ENCODE data around the gene ZNF385B.
"Not testable (repeated sequence)": the region's sequence is repeated elsewhere in the genome, so short reads cannot be mapped to it uniquely, and the experiment has no call there.

Gene ZNF385B

DNA sequence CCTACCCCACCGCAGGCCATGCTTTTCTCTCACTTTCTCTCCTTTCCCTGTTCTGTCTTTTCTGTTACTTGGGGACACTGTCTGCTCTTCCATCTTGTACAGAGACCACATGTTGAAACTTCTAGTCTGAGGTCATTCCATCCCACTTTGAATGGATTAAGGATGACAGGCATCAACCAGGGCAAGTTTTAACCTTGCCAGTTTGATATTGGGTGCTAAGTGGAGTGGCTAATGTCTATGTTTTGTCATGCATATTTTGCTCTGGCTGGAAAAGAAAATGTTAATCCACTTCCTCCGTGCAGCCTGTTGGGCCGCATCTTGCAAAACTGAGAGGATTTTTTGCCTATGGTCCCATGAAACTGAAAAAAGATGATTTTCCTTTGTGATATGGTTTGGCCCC lies 391.3 kb downstream of the ZNF385B start:
- Histone ChIP-seq H2AK5ac (ENCODE audit: low read length) (no peak overlapping the region), H3K27ac (ENCODE audit: low read depth, low read length) (no peak overlapping the region), H3K4ac (ENCODE audit: low read depth, low read length) (no peak overlapping the region), H3K4me3 (ENCODE audit: low read length) (no peak overlapping the region), H2BK15ac (replicated peaks; ENCODE audit: low read depth) (no peak overlapping the region), H3K4me2 (ENCODE audit: low read length) (no peak overlapping the region), H3K79me2 (ENCODE audit: control insufficient read depth, insufficient read depth, low read length) (no peaks in the 10 kb centered on the region), H4K8ac (ENCODE audit: low read depth, low read length) (no peak overlapping the region), H4K5ac (ENCODE audit: low read length) (no peak overlapping the region), H2BK5ac (ENCODE audit: low read length) (no peak overlapping the region), H3K23ac (ENCODE audit: low read length) (no peak overlapping the region), H3K27me3 (ENCODE audit: insufficient read depth, low read length, poor library complexity) (no peaks in the 10 kb centered on the region), H3K9ac (ENCODE audit: low read length) (no peak overlapping the region), H3K18ac (ENCODE audit: low read length) (no peak overlapping the region), H2BK120ac (ENCODE audit: low read depth, low read length) (no peak overlapping the region), H3K56ac (ENCODE audit: low read length) (no peak overlapping the region), H3K4me1 (ENCODE audit: control insufficient read depth, low read depth, low read length) (peaks cover 2% of the 10 kb centered on the region), H3K79me1 (ENCODE audit: low read length) (no peaks in the 10 kb centered on the region), H3K36me3 (ENCODE audit: control insufficient read depth, insufficient read depth, low read length) (no peaks in the 10 kb centered on the region)
- WGBS (ENCODE audit: extremely low coverage, insufficient coverage, low lambda C conversion rate) = no CpG with 5 or more reads among the region's 3 CpGs
- peak; percentile 20 for DNase-seq

DNA sequence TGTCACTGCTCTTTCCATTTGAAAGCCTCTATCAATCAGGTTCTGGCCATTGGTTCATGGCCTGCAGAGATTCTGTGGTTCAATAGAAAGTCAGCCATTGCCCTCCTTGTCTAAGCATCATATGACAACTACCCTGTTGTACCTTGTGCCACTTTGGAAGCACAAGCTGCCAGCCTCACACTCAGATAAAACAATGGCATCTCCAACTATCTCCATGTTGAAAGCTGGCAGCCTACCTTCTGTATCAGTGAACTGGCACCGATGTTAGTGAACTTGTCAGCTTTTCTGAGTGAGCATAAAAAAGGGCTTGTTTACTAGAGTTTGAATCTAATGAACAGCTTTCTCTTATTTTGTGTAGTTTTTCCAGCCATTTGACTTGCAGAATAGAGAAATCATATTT lies 393.5 kb downstream of the ZNF385B start:
- no peaks in the 10 kb centered on the region for H3K79me2 ChIP-seq (ENCODE audit: control insufficient read depth, insufficient read depth, low read length)
- peaks cover 2% of the 10 kb centered on the region for H3K4me1 ChIP-seq (ENCODE audit: control insufficient read depth, low read depth, low read length)
- H3K4ac ChIP-seq (ENCODE audit: low read depth, low read length) = no peak overlapping the region
- H3K79me1 ChIP-seq (ENCODE audit: low read length) = no peaks in the 10 kb centered on the region
- no peak overlapping the region for H3K27ac ChIP-seq (ENCODE audit: low read depth, low read length)
- H3K4me2 ChIP-seq (ENCODE audit: low read length) = no peak overlapping the region
- H2BK5ac ChIP-seq (ENCODE audit: low read length) = no peak overlapping the region
- H3K36me3 ChIP-seq (ENCODE audit: control insufficient read depth, insufficient read depth, low read length) = no peaks in the 10 kb centered on the region
- H3K23ac ChIP-seq (ENCODE audit: low read length) = no peak overlapping the region
- no CpG with 5 or more reads among the region's 1 CpG for WGBS (ENCODE audit: extremely low coverage, insufficient coverage, low lambda C conversion rate)
- H4K5ac ChIP-seq (ENCODE audit: low read length) = no peak overlapping the region
- no peak overlapping the region for H3K56ac ChIP-seq (ENCODE audit: low read length)
- H2BK15ac ChIP-seq (replicated peaks; ENCODE audit: low read depth) = no peak overlapping the region
- no peak overlapping the region for H2BK120ac ChIP-seq (ENCODE audit: low read depth, low read length)
- no peak overlapping the region for H4K8ac ChIP-seq (ENCODE audit: low read depth, low read length)
- no peaks in the 10 kb centered on the region for H3K27me3 ChIP-seq (ENCODE audit: insufficient read depth, low read length, poor library complexity)
- no peak overlapping the region for H3K9ac ChIP-seq (ENCODE audit: low read length)
- H3K18ac ChIP-seq (ENCODE audit: low read length) = no peak overlapping the region
- H2AK5ac ChIP-seq (ENCODE audit: low read length) = no peak overlapping the region
- no peak overlapping the region for H3K4me3 ChIP-seq (ENCODE audit: low read length)
- no peak for DNase-seq

DNA sequence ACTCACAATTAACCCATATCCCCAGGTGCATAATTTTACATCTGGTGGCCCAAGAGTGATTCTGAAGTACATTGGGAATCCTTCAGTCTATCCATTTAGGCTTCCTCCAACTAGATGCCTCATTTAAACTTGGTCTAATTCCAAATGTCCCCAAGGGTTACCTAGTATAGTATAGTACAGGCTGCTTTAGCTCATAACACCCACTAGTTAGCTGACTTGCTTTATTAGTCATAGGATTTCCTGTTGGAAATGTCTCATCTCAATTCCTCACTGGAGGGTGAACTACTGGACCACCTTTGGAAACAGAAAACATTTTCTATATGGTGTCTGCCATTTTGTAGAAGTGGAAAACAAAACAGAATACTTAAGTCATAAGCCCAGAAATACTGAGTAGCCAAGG lies 394.3 kb downstream of the ZNF385B start:
- H3K23ac ChIP-seq (ENCODE audit: low read length) = no peak overlapping the region
- H3K9ac ChIP-seq (ENCODE audit: low read length) = no peak overlapping the region
- H3K27me3 ChIP-seq (ENCODE audit: insufficient read depth, low read length, poor library complexity) = no peaks in the 10 kb centered on the region
- H3K27ac ChIP-seq (ENCODE audit: low read depth, low read length) = no peak overlapping the region
- peaks cover 2% of the 10 kb centered on the region for H3K4me1 ChIP-seq (ENCODE audit: control insufficient read depth, low read depth, low read length)
- no peaks in the 10 kb centered on the region for H3K79me2 ChIP-seq (ENCODE audit: control insufficient read depth, insufficient read depth, low read length)
- H3K79me1 ChIP-seq (ENCODE audit: low read length) = no peaks in the 10 kb centered on the region
- H2BK5ac ChIP-seq (ENCODE audit: low read length) = no peak overlapping the region
- H2BK15ac ChIP-seq (replicated peaks; ENCODE audit: low read depth) = no peak overlapping the region
- no peaks in the 10 kb centered on the region for H3K36me3 ChIP-seq (ENCODE audit: control insufficient read depth, insufficient read depth, low read length)
- no peak overlapping the region for H2AK5ac ChIP-seq (ENCODE audit: low read length)
- H3K56ac ChIP-seq (ENCODE audit: low read length) = no peak overlapping the region
- DNase-seq = no peak
- H3K18ac ChIP-seq (ENCODE audit: low read length) = no peak overlapping the region
- no peak overlapping the region for H3K4me3 ChIP-seq (ENCODE audit: low read length)
- no peak overlapping the region for H3K4me2 ChIP-seq (ENCODE audit: low read length)
- H2BK120ac ChIP-seq (ENCODE audit: low read depth, low read length) = no peak overlapping the region
- no peak overlapping the region for H4K5ac ChIP-seq (ENCODE audit: low read length)
- H3K4ac ChIP-seq (ENCODE audit: low read depth, low read length) = no peak overlapping the region
- no peak overlapping the region for H4K8ac ChIP-seq (ENCODE audit: low read depth, low read length)

DNA sequence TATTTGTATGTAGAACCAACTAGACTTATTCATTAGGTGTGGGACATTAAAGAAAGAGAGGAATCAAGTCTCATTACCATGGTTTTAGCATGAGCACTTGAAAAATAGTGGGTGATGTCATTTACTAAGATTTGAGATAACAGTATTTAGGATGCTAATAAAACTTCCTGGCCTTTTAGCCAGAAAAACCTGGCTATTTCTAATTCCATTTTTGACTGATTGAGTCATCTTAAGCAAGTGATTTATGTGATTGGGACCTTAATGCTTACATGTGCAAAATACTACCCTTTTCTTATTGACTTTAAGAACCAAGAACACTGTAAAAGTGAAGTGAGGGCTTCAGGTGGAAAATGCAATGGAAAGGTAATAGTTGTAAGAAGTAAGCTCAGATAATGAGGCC lies 400.0 kb downstream of the ZNF385B start:
- Histone ChIP-seq H3K4me2 (ENCODE audit: low read length) (no peak overlapping the region), H3K79me1 (ENCODE audit: low read length) (no peaks in the 10 kb centered on the region), H2BK120ac (ENCODE audit: low read depth, low read length) (no peak overlapping the region), H2BK5ac (ENCODE audit: low read length) (no peak overlapping the region), H3K27me3 (ENCODE audit: insufficient read depth, low read length, poor library complexity) (no peaks in the 10 kb centered on the region), H3K4me3 (ENCODE audit: low read length) (no peak overlapping the region), H3K79me2 (ENCODE audit: control insufficient read depth, insufficient read depth, low read length) (no peaks in the 10 kb centered on the region), H3K23ac (ENCODE audit: low read length) (no peak overlapping the region), H3K56ac (ENCODE audit: low read length) (no peak overlapping the region), H4K8ac (ENCODE audit: low read depth, low read length) (no peak overlapping the region), H4K5ac (ENCODE audit: low read length) (no peak overlapping the region), H3K9ac (ENCODE audit: low read length) (no peak overlapping the region), H3K27ac (ENCODE audit: low read depth, low read length) (no peak overlapping the region), H2AK5ac (ENCODE audit: low read length) (no peak overlapping the region), H2BK15ac (replicated peaks; ENCODE audit: low read depth) (no peak overlapping the region), H3K4ac (ENCODE audit: low read depth, low read length) (no peak overlapping the region), H3K18ac (ENCODE audit: low read length) (no peak overlapping the region), H3K4me1 (ENCODE audit: control insufficient read depth, low read depth, low read length) (no peaks in the 10 kb centered on the region), H3K36me3 (ENCODE audit: control insufficient read depth, insufficient read depth, low read length) (no peaks in the 10 kb centered on the region)
- no peak for DNase-seq

DNA sequence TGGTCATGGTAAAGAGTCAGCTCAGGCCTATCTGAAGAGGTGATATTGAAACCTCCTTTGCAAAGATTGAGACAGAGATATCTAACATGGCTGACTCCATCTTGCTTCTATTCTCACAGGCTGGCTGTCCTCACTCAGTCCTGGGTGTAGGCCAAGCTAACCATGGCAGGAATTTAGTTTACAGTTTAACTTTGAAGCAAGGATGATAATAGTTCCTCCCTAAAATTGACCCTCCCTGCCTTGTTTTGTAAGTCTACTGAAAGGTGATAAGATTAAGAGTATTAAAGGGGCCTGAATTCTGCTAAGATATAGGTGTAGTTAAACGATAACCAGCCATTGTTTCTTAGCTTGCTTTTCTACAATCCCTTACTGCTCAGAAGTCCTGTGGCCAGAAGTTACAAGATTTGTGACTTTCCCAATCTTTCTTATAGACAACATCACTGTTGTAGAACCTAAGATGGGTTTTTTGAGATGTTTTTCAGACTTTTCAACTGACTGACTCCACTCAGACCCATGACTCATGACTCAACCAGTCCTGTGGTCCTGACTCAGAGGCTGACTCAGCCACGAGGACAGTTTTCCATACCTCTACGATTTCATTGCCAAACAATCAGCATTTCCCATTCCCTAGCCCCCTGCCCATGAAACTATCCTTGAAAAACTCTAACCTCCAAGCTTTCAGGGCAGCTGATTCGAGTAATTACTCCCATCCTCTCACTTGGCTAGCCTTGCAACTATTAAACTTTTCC lies 401.1 kb downstream of the ZNF385B start:
- Histone ChIP-seq H2AK5ac (ENCODE audit: low read length) (no peak overlapping the region), H3K9ac (ENCODE audit: low read length) (no peak overlapping the region), H3K23ac (ENCODE audit: low read length) (no peak overlapping the region), H3K79me2 (ENCODE audit: control insufficient read depth, insufficient read depth, low read length) (no peaks in the 10 kb centered on the region), H2BK5ac (ENCODE audit: low read length) (no peak overlapping the region), H3K79me1 (ENCODE audit: low read length) (no peaks in the 10 kb centered on the region), H2BK15ac (replicated peaks; ENCODE audit: low read depth) (no peak overlapping the region), H3K4me2 (ENCODE audit: low read length) (no peak overlapping the region), H3K36me3 (ENCODE audit: control insufficient read depth, insufficient read depth, low read length) (no peaks in the 10 kb centered on the region), H3K27me3 (ENCODE audit: insufficient read depth, low read length, poor library complexity) (no peaks in the 10 kb centered on the region), H3K56ac (ENCODE audit: low read length) (no peak overlapping the region), H4K8ac (ENCODE audit: low read depth, low read length) (no peak overlapping the region), H3K4me3 (ENCODE audit: low read length) (no peak overlapping the region), H3K27ac (ENCODE audit: low read depth, low read length) (peak overlapping the region; percentile 20), H2BK120ac (ENCODE audit: low read depth, low read length) (no peak overlapping the region), H3K18ac (ENCODE audit: low read length) (no peak overlapping the region), H4K5ac (ENCODE audit: low read length) (no peak overlapping the region), H3K4me1 (ENCODE audit: control insufficient read depth, low read depth, low read length) (no peaks in the 10 kb centered on the region), H3K4ac (ENCODE audit: low read depth, low read length) (no peak overlapping the region)
- WGBS (ENCODE audit: extremely low coverage, insufficient coverage, low lambda C conversion rate) = no CpG with 5 or more reads among the region's 4 CpGs
- DNase-seq = peak; percentile 50

DNA sequence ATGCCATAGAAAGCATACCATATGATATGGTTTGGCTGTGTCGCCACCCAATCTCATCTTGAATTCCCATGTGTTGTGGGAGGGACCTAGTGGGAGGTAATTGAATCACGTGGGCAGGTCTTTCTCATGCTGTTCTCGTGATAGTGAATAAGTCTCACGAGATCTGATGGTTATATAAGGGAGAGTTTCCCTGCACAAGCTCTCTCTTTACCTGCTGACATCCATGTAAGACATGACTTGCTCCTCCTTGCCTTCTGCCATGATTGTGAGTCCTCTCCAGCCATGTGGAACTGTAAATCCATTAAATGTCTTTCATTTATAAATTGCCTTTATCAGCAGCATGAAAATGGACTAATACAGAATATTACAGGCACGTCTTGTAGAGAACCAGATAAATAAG lies 403.3 kb downstream of the ZNF385B start:
- H3K4me2 ChIP-seq (ENCODE audit: low read length); H2BK15ac ChIP-seq (replicated peaks; ENCODE audit: low read depth); H3K27me3 ChIP-seq (ENCODE audit: insufficient read depth, low read length, poor library complexity); H3K4ac ChIP-seq (ENCODE audit: low read depth, low read length); H2BK120ac ChIP-seq (ENCODE audit: low read depth, low read length); H3K9ac ChIP-seq (ENCODE audit: low read length); H3K79me2 ChIP-seq (ENCODE audit: control insufficient read depth, insufficient read depth, low read length); H2BK5ac ChIP-seq (ENCODE audit: low read length); H3K18ac ChIP-seq (ENCODE audit: low read length); DNase-seq; H3K4me1 ChIP-seq (ENCODE audit: control insufficient read depth, low read depth, low read length); H4K5ac ChIP-seq (ENCODE audit: low read length); H3K23ac ChIP-seq (ENCODE audit: low read length); H3K27ac ChIP-seq (ENCODE audit: low read depth, low read length); H3K36me3 ChIP-seq (ENCODE audit: control insufficient read depth, insufficient read depth, low read length); H3K56ac ChIP-seq (ENCODE audit: low read length); H2AK5ac ChIP-seq (ENCODE audit: low read length); H3K4me3 ChIP-seq (ENCODE audit: low read length); H4K8ac ChIP-seq (ENCODE audit: low read depth, low read length); H3K79me1 ChIP-seq (ENCODE audit: low read length): not testable (repeated sequence)
- WGBS (ENCODE audit: extremely low coverage, insufficient coverage, low lambda C conversion rate) = no CpG with 5 or more reads among the region's 5 CpGs

Data from mesendoderm (in vitro differentiated cells).